Adipose tissue (tissue), 3 donors: ENCODE data around the gene COLEC12. TPM values are rescaled to one million over a fixed set of nuclear protein-coding genes. Genes with fewer than 3 reads are reported as not detected.

Experiments
- H3K27ac ChIP-seq: one replicate; pipeline ENCODE4 v1.5.1; 2013; ENCODE audit warnings: low read depth, low read length
- WGBS, 3 donors: extraction: QIAGEN DNeasy Blood & Tissue Kit; methylation state at CpG; one replicate each; pipeline ENCODE4 v1.1.7; 2013; 5-methylcytosine and 5-hydroxymethylcytosine counted together
- polyA plus RNA-seq, 3 donors: library from polyadenylated mRNA; stranded (reverse); fragments of 200-250 nt; gene quantifications; one replicate each; pipeline ENCODE4 v1.2.3, GENCODE V29; 2013
- donor health status: healthy with polysubstance abuse.
- donor health status: Bipolar disorder and iron deficiency.
- donor health status: healthy.

The COLEC12 gene
- polyA plus RNA-seq, 3 donors, result 5.2 to 10.8 (median 9.5) TPM

- no peak overlapping the region for H3K27ac ChIP-seq
- WGBS, 3 donors, result 64 to 71% (median 67%) methylated on average over 4 of the region's 4 CpGs
Measured at GRCh38 chr18:484749-485464, 15.6 kb downstream of the COLEC12 start.

GRCh38 chr18:478681-479080 lies 21.8 kb downstream of the COLEC12 start:
- H3K27ac ChIP-seq, result no peak overlapping the region
- WGBS, 3 donors, result 75 to 85% (median 77%) methylated on average over 5 of the region's 5 CpGs

GRCh38 chr18:477565-477964 lies 22.9 kb downstream of the COLEC12 start:
- WGBS, 3 donors, result 30 to 78% (median 73%) methylated on average over 2 of the region's 2 CpGs
- H3K27ac ChIP-seq, result no peak overlapping the region

- H3K27ac ChIP-seq, result no peak overlapping the region
- WGBS, 3 donors, result 38 to 72% (median 71%) methylated on average over 6 of the region's 6 CpGs
Measured at GRCh38 chr18:476251-476664, 24.2 kb downstream of the COLEC12 start.

GRCh38 chr18:475202-476031 lies 25.1 kb downstream of the COLEC12 start:
- H3K27ac ChIP-seq, result no peak overlapping the region
- 43 to 49% (median 49%) methylated on average over 12 of the region's 12 CpGs for WGBS, 3 donors

GRCh38 chr18:474416-474815 lies 26.1 kb downstream of the COLEC12 start:
- no peak overlapping the region for H3K27ac ChIP-seq
- 59 to 64% (median 60%) methylated on average over 4 of the region's 4 CpGs for WGBS, 3 donors

- 83 to 92% (median 90%) methylated on average over 1 of the region's 1 CpG for WGBS, 3 donors
- H3K27ac ChIP-seq, result no peak overlapping the region
Measured at GRCh38 chr18:473802-474201, 26.7 kb downstream of the COLEC12 start.

- no peak overlapping the region for H3K27ac ChIP-seq
- 63 to 78% (median 78%) methylated on average over 3 of the region's 3 CpGs for WGBS, 3 donors
Measured at GRCh38 chr18:471716-472115, 28.8 kb downstream of the COLEC12 start.

- 37 to 59% (median 45%) methylated on average over 5 of the region's 5 CpGs for WGBS, 3 donors
- no peak overlapping the region for H3K27ac ChIP-seq
Measured at GRCh38 chr18:470661-471501, 29.6 kb downstream of the COLEC12 start.

GRCh38 chr18:468955-469790 lies 31.3 kb downstream of the COLEC12 start:
- 65 to 80% (median 68%) methylated on average over 13 of the region's 13 CpGs for WGBS, 3 donors
- no peak overlapping the region for H3K27ac ChIP-seq

- no peak overlapping the region for H3K27ac ChIP-seq
- 38 to 72% (median 44%) methylated on average over 12 of the region's 12 CpGs for WGBS, 3 donors
Measured at GRCh38 chr18:463827-464541, 36.5 kb downstream of the COLEC12 start.

- 67 to 82% (median 76%) methylated on average over 11 of the region's 11 CpGs for WGBS, 3 donors
- no peak overlapping the region for H3K27ac ChIP-seq
Measured at GRCh38 chr18:463403-463802, 37.1 kb downstream of the COLEC12 start.

- H3K27ac ChIP-seq, result no peak overlapping the region
- WGBS, 3 donors, result 48 to 72% (median 48%) methylated on average over 2 of the region's 2 CpGs
Measured at GRCh38 chr18:461762-462161, 38.7 kb downstream of the COLEC12 start.

GRCh38 chr18:460791-461190 lies 39.7 kb downstream of the COLEC12 start:
- WGBS, 3 donors, result 91 to 92% (median 92%) methylated on average over 5 to 6 of the region's 6 CpGs
- no peak overlapping the region for H3K27ac ChIP-seq

GRCh38 chr18:459814-460593 lies 40.5 kb downstream of the COLEC12 start:
- 74 to 82% (median 77%) methylated on average over 14 of the region's 14 CpGs for whole genome bisulfite sequencing, 3 donors

GRCh38 chr18:457521-458412 lies 42.7 kb downstream of the COLEC12 start:
- WGBS, 3 donors, result 37 to 73% (median 42%) methylated on average over 12 of the region's 12 CpGs
- no peak overlapping the region for H3K27ac ChIP-seq

More at GRCh38 chr18:459814-460593, 40.5 kb downstream of the COLEC12 start:
- no peak overlapping the region for H3K27ac ChIP-seq
